Activated CD4-positive, alpha-beta memory T cell treated with anti-CD3 and anti-CD28 coated beads for 36 hours (primary cell): ENCODE results near the gene DDX3Y. TPM values are rescaled to one million over a fixed set of nuclear protein-coding genes. Genes with fewer than 3 reads are reported as not detected.

Source experiments
- total RNA-seq, 2 experiments: library from RNA; stranded (reverse); gene quantifications; one replicate each; pipeline ENCODE4 v1.2.3, GENCODE V29; 2021

The DDX3Y gene
- total RNA-seq, 2 experiments from 2014 or later, result 87.1 to 92.9 TPM

Other genes with a start within 250 kb of the DDX3Y start
- gene USP9Y, start 203.6 kb upstream of the DDX3Y start, total RNA-seq, result 10 to 100 TPM; 16.2 to 16.6 TPM